ENCODE results near the gene COBL. TPM values are rescaled to one million over a fixed set of nuclear protein-coding genes. Genes with fewer than 3 reads are reported as not detected.

COBL gene
- total RNA-seq, result 27.9 TPM
- long read RNA-seq, partial matches to known transcripts, result 5 of 13 reads
- long read RNA-seq, other reads (novel, unspliced or antisense), result 8 of 13 reads

- ATAC-seq, result peak; percentile 76 to 77
- peak within 1 kb of the TSS; percentile 88 for H3K27ac ChIP-seq
These were observed at the start of gene COBL for GRCh38 chr7:51316666-51317581. Gene COBL (minus strand): TSS chr7:51316809. CDS start chr7:51316633, 176 bp downstream.

GRCh38 chr7:51366172-51366728 lies 49.6 kb upstream of the COBL start:
- H3K27me3 ChIP-seq (ENCODE audit: low read depth), result no peaks in the 10 kb centered on the region
- ATAC-seq (no peak), DNase-seq (no peak)
- H3K27ac ChIP-seq, result no peak overlapping the region
- no peaks in the 10 kb centered on the region for H3K4me1 ChIP-seq
- no peak overlapping the region for H3K4me3 ChIP-seq
- no peak for TF ChIP-seq CTCF (IDR thresholded peaks at IDR 0.05)
- H3K36me3 ChIP-seq, result no peaks in the 10 kb centered on the region
- no peaks in the 10 kb centered on the region for H3K9me3 ChIP-seq
- intact Hi-C loops (cut with DNase I), result loop anchor here (5.0 kb wide), 1 partner anchor 204 kb away; no protein-coding TSS in a partner anchor

More at GRCh38 chr7:51316666-51317581, at the start of gene COBL:
- intact Hi-C loops (cut with DNase I), result no loop called here
- Histone ChIP-seq H3K36me3 (no peaks in the 10 kb centered on the region), H3K9me3 (no peaks in the 10 kb centered on the region), H3K4me1 (peaks cover 8% of the 10 kb centered on the region), H3K4me3 (peak within 1 kb of the TSS; percentile 66), H3K27me3 (ENCODE audit: low read depth) (peaks cover 29% of the 10 kb centered on the region)
- DNase-seq, result peak; percentile 66
- TF ChIP-seq CTCF (IDR thresholded peaks at IDR 0.05), result no peak

GRCh38 chr7:51357821-51358220 lies 41.2 kb upstream of the COBL start:
- DNase-seq (no peak), ATAC-seq (no peak)
- Histone ChIP-seq H3K36me3 (no peaks in the 10 kb centered on the region), H3K4me1 (no peaks in the 10 kb centered on the region), H3K9me3 (no peaks in the 10 kb centered on the region), H3K27ac (no peak overlapping the region), H3K4me3 (no peak overlapping the region), H3K27me3 (ENCODE audit: low read depth) (no peaks in the 10 kb centered on the region)
- TF ChIP-seq CTCF (IDR thresholded peaks at IDR 0.05), result no peak
- intact Hi-C loops (cut with DNase I), result no loop called here

GRCh38 chr7:51356849-51357516 lies 40.4 kb upstream of the COBL start:
- Histone ChIP-seq H3K27ac (no peak overlapping the region), H3K4me3 (no peak overlapping the region), H3K36me3 (no peaks in the 10 kb centered on the region), H3K4me1 (no peaks in the 10 kb centered on the region), H3K27me3 (ENCODE audit: low read depth) (no peaks in the 10 kb centered on the region), H3K9me3 (no peaks in the 10 kb centered on the region)
- ATAC-seq (peak; percentile 47 to 68), DNase-seq (no peak)
- no peak for TF ChIP-seq CTCF (IDR thresholded peaks at IDR 0.05)
- intact Hi-C loops (cut with DNase I), result no loop called here

- Histone ChIP-seq H3K4me3 (no peak overlapping the region), H3K27me3 (ENCODE audit: low read depth) (no peaks in the 10 kb centered on the region), H3K9me3 (no peaks in the 10 kb centered on the region), H3K4me1 (no peaks in the 10 kb centered on the region), H3K36me3 (no peaks in the 10 kb centered on the region), H3K27ac (no peak overlapping the region)
- intact Hi-C loops (cut with DNase I), result no loop called here
- ATAC-seq (no peak), DNase-seq (no peak)
- no peak for TF ChIP-seq CTCF (IDR thresholded peaks at IDR 0.05)
These were observed 38.3 kb upstream of the COBL start for GRCh38 chr7:51354897-51355296.
